HEK293 (cell line): ENCODE results near the gene UTS2.

Source experiments
- CTCF ChIA-PET: fragments of 350-600 bp; formaldehyde crosslinking; extraction: SDS; loops from one replicate; lab custom pipeline; 2021; ENCODE audit warnings: antibody characterized with exemption; lab: Yijun Ruan, JAX
- POLR2A ChIA-PET: fragments of 300-600 bp; formaldehyde crosslinking; extraction: SDS; loops from one replicate; lab custom pipeline; 2020; ENCODE audit warnings: antibody characterized with exemption, inconsistent platforms; lab: Yijun Ruan, JAX
- H3K27ac ChIP-seq: fragments of 200-500 bp; sonication (Bioruptor generic); 2 replicates; pipeline ENCODE4 v1.5.1; 2014; ENCODE audit warnings: low read depth, low read length, control low read depth, inconsistent platforms; ENCODE audit errors: extremely low read depth
- H3K36me3 ChIP-seq, 2 experiments: fragments of 200-500 bp in 1 of 2; sonication (Bioruptor generic) in 1 of 2; 1 replicate in 1 of 2; 2 replicates in 1 of 2; pipeline ENCODE4 v1.5.1; 2014 to 2017; ENCODE audit warnings: inconsistent platforms in 2 of 2, low read length in 2 of 2; ENCODE audit not compliant: control insufficient read depth in 2 of 2, insufficient read depth in 1 of 2
- H3K4me1 ChIP-seq: fragments of 200-500 bp; sonication (Bioruptor generic); 2 replicates; pipeline ENCODE4 v1.5.1; 2014; ENCODE audit warnings: mild to moderate bottlenecking, low read length, inconsistent platforms; ENCODE audit not compliant: control insufficient read depth, insufficient read depth
- H3K4me3 ChIP-seq: 2 replicates; pipeline ENCODE4 v1.5.1; 2011; ENCODE audit warnings: low read depth, mild to moderate bottlenecking, control low read depth, low read length, moderate library complexity
- H3K9me3 ChIP-seq: fragments of 200-500 bp; sonication (Bioruptor generic); 2 replicates; pipeline ENCODE4 v1.5.1; 2014; ENCODE audit warnings: low read depth, low read length, inconsistent platforms; ENCODE audit not compliant: control insufficient read depth, insufficient read depth
- KLF10 ChIP-seq: fragments of 450-650 bp; IDR thresholded peaks from 2 replicates; pipeline ENCODE4 v1.5.1; 2018; ENCODE audit warnings: missing biosample characterization, mild to moderate bottlenecking, missing genetic modification characterization
- KLF9 ChIP-seq: fragments of 450-650 bp; formaldehyde crosslinking; IDR thresholded peaks from 2 replicates; pipeline ENCODE4 v1.5.1; 2016; ENCODE audit warnings: missing biosample characterization, missing genetic modification characterization, low read depth
- ZBTB48 ChIP-seq: fragments of 450-650 bp; formaldehyde crosslinking; IDR thresholded peaks from 2 replicates; pipeline ENCODE4 v1.5.1; 2016; ENCODE audit warnings: missing biosample characterization, missing genetic modification characterization
- ZNF10 ChIP-seq: fragments of 450-650 bp; formaldehyde crosslinking; IDR thresholded peaks from 2 replicates; pipeline ENCODE4 v1.5.1; 2017; ENCODE audit warnings: missing biosample characterization, missing genetic modification characterization
- ZNF175 ChIP-seq: fragments of 450-650 bp; formaldehyde crosslinking; IDR thresholded peaks from 2 replicates; pipeline ENCODE4 v1.5.1; 2016; ENCODE audit warnings: missing biosample characterization, missing genetic modification characterization
- ZNF184 ChIP-seq: fragments of 450-650 bp; IDR thresholded peaks from 2 replicates; pipeline ENCODE4 v1.5.1; 2018; ENCODE audit warnings: missing biosample characterization, mild to moderate bottlenecking, missing genetic modification characterization
- ZNF311 ChIP-seq: fragments of 450-650 bp; formaldehyde crosslinking; IDR thresholded peaks from 2 replicates; pipeline ENCODE4 v1.5.1; 2017; ENCODE audit warnings: missing biosample characterization, missing genetic modification characterization, borderline replicate concordance
- ZNF423 ChIP-seq: fragments of 450-650 bp; formaldehyde crosslinking; IDR thresholded peaks from 2 replicates; pipeline ENCODE4 v1.5.1; 2016; ENCODE audit warnings: missing biosample characterization, missing genetic modification characterization
- ZNF514 ChIP-seq: fragments of 450-650 bp; formaldehyde crosslinking; IDR thresholded peaks from 2 replicates; pipeline ENCODE4 v1.5.1; 2016; ENCODE audit warnings: missing biosample characterization, missing genetic modification characterization
- ZNF555 ChIP-seq: fragments of 450-650 bp; formaldehyde crosslinking; conservative IDR thresholded peaks from 2 replicates; pipeline ENCODE4 v1.5.1; 2017; ENCODE audit warnings: missing biosample characterization, mild to moderate bottlenecking, missing genetic modification characterization, inconsistent platforms
- ZNF776 ChIP-seq: fragments of 450-650 bp; formaldehyde crosslinking; IDR thresholded peaks from 2 replicates; pipeline ENCODE4 v1.5.0; 2017; ENCODE audit warnings: missing biosample characterization, missing genetic modification characterization, borderline replicate concordance
- ZNF843 ChIP-seq: fragments of 450-650 bp; formaldehyde crosslinking; IDR thresholded peaks from 2 replicates; pipeline ENCODE4 v1.5.1; 2016; ENCODE audit warnings: missing biosample characterization, missing genetic modification characterization
- ZSCAN30 ChIP-seq: fragments of 450-650 bp; IDR thresholded peaks from 2 replicates; pipeline ENCODE4 v1.5.1; 2018; ENCODE audit warnings: missing biosample characterization, mild to moderate bottlenecking, missing genetic modification characterization, moderate library complexity
- TF ChIP-seq, protein P1 (sequence below): fragments of 450-650 bp; formaldehyde crosslinking; IDR thresholded peaks from 2 replicates; pipeline ENCODE4 v1.5.1; 2016; ENCODE audit warnings: missing biosample characterization, missing genetic modification characterization
- TF ChIP-seq, protein P2 (sequence below): fragments of 450-650 bp; formaldehyde crosslinking; conservative IDR thresholded peaks from 2 replicates; pipeline ENCODE4 v1.5.1; 2016; ENCODE audit warnings: low read depth, missing biosample characterization, missing genetic modification characterization
- TF ChIP-seq, protein P3 (sequence below): fragments of 450-650 bp; formaldehyde crosslinking; IDR thresholded peaks from 2 replicates; pipeline ENCODE4 v1.5.1; 2017; ENCODE audit warnings: missing biosample characterization, missing genetic modification characterization

Gene UTS2

DNA sequence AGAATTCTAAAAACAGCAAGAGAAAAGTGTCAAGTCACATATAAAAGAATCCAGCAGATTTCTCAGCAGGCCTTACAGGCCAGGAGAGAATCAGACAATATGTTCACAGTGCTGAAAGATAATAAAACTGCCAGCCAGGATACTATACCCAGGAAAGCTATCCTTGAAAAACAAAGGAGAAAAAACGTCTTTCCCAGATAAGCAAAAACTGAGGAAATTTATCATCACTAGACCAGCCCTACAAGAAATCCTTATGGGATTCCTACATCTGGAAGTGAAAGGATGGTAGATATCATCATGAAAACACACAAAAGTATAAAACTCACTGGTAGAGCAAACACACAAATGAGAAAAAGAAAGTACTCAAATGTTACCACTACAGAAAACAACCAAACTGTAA is 25.2 kb upstream of the UTS2 start (continued):
- TF ChIP-seq, protein P1, sequence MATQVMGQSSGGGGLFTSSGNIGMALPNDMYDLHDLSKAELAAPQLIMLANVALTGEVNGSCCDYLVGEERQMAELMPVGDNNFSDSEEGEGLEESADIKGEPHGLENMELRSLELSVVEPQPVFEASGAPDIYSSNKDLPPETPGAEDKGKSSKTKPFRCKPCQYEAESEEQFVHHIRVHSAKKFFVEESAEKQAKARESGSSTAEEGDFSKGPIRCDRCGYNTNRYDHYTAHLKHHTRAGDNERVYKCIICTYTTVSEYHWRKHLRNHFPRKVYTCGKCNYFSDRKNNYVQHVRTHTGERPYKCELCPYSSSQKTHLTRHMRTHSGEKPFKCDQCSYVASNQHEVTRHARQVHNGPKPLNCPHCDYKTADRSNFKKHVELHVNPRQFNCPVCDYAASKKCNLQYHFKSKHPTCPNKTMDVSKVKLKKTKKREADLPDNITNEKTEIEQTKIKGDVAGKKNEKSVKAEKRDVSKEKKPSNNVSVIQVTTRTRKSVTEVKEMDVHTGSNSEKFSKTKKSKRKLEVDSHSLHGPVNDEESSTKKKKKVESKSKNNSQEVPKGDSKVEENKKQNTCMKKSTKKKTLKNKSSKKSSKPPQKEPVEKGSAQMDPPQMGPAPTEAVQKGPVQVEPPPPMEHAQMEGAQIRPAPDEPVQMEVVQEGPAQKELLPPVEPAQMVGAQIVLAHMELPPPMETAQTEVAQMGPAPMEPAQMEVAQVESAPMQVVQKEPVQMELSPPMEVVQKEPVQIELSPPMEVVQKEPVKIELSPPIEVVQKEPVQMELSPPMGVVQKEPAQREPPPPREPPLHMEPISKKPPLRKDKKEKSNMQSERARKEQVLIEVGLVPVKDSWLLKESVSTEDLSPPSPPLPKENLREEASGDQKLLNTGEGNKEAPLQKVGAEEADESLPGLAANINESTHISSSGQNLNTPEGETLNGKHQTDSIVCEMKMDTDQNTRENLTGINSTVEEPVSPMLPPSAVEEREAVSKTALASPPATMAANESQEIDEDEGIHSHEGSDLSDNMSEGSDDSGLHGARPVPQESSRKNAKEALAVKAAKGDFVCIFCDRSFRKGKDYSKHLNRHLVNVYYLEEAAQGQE (tag by site-specific recombination) = no peak
- no peak for TF ChIP-seq ZNF311 (tag by site-specific recombination)
- TF ChIP-seq ZNF514 (tag by site-specific recombination) = no peak
- TF ChIP-seq, all 188 proteins: peak for 2

DNA sequence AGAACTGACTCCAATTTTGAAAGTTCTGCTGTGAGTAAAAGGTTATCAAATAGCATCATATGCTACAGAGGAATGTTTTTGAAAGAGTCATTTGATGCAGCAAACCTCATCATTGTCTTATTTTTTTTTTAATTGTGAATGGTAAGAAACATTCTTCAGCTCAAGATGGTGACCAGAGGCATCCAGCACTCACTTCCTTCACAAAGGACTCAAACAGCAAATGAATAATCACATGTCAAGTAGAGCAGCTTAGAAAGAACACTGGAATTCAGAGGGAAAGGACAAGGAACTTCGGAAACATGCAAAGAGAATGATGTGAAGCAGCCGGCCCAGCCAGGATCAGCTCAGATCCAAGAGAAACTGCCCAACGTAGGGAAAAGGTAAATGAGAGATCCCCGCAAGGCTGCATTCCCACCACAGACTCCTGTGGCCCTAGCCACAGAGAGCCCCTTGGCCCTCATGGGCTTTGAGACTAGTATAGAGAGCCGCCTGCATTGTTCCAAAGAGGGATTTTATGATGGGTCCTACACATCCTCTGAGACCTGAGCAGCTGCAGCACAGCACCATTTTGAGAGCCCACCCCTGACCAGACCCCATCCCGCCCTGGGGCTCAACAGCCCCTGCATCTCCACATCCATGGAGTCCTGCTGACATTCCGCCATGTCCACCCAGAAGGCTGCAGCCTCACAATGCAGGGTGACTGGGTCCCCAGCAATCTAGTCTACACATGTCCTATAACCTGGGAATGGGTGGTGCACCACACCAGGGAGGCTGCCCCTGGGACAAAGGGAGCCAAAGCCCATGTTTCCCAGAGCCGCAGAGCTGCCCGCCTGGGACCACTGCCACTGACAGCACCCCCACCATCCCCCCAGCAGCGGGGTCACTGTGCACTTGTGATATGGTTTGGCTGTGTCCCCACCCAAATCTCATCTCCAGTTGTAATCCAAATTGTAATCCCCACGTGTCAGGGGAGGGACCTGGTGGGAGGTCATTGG is 21.2 kb upstream of the UTS2 start:
- H3K4me3 ChIP-seq = no peak overlapping the region
- no peak overlapping the region for H3K27ac ChIP-seq
- no peaks in the 10 kb centered on the region for H3K36me3 ChIP-seq
- no peaks in the 10 kb centered on the region for H3K4me1 ChIP-seq
- CTCF ChIA-PET = no interaction called here
- no peaks in the 10 kb centered on the region for H3K9me3 ChIP-seq
- TF ChIP-seq ZNF10 (tag by site-specific recombination) = no peak
- TF ChIP-seq, protein P2, sequence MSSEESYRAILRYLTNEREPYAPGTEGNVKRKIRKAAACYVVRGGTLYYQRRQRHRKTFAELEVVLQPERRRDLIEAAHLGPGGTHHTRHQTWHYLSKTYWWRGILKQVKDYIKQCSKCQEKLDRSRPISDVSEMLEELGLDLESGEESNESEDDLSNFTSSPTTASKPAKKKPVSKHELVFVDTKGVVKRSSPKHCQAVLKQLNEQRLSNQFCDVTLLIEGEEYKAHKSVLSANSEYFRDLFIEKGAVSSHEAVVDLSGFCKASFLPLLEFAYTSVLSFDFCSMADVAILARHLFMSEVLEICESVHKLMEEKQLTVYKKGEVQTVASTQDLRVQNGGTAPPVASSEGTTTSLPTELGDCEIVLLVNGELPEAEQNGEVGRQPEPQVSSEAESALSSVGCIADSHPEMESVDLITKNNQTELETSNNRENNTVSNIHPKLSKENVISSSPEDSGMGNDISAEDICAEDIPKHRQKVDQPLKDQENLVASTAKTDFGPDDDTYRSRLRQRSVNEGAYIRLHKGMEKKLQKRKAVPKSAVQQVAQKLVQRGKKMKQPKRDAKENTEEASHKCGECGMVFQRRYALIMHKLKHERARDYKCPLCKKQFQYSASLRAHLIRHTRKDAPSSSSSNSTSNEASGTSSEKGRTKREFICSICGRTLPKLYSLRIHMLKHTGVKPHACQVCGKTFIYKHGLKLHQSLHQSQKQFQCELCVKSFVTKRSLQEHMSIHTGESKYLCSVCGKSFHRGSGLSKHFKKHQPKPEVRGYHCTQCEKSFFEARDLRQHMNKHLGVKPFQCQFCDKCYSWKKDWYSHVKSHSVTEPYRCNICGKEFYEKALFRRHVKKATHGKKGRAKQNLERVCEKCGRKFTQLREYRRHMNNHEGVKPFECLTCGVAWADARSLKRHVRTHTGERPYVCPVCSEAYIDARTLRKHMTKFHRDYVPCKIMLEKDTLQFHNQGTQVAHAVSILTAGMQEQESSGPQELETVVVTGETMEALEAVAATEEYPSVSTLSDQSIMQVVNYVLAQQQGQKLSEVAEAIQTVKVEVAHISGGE (tag by site-specific recombination) = no peak
- TF ChIP-seq KLF10 (tag by site-specific recombination) = no peak
- TF ChIP-seq ZNF555 (tag by site-specific recombination) = no peak
- no peak for TF ChIP-seq ZNF175 (tag by site-specific recombination)
- TF ChIP-seq ZBTB48 (tag by site-specific recombination) = no peak
- POLR2A ChIA-PET = no interaction called here

DNA sequence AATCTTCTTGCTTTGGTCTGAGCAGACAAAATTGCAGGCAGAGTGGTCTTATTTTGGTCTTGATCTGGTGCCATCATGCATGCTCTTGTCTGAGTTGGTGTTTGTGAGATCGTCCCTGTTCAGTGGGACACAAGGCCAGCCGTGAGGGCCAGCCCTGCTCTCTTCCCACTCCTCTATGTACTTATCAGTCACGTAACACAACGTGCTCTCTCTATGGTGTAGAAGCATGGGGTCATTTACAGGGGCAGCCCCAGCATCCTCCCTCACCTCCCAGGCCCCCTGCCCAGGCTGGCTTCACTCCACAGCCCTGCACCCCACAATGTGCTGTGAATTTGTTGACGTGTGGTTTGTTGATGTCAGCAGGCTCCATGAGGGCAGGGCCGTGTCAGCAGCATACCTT is 18.3 kb upstream of the UTS2 start:
- Histone ChIP-seq H3K27ac (no peak overlapping the region), H3K4me1 (no peaks in the 10 kb centered on the region), H3K4me3 (no peak overlapping the region), H3K36me3 (no peaks in the 10 kb centered on the region), H3K9me3 (no peaks in the 10 kb centered on the region)
- ChIA-PET POLR2A (no interaction called here), CTCF (no interaction called here)
- TF ChIP-seq ZSCAN30 (tag by site-specific recombination) (no peak), ZNF843 (tag by site-specific recombination) (no peak), ZNF776 (tag by site-specific recombination) (no peak), ZNF423 (no peak), ZNF184 (tag by site-specific recombination) (no peak), KLF9 (tag by site-specific recombination) (no peak)
- TF ChIP-seq, protein P3, sequence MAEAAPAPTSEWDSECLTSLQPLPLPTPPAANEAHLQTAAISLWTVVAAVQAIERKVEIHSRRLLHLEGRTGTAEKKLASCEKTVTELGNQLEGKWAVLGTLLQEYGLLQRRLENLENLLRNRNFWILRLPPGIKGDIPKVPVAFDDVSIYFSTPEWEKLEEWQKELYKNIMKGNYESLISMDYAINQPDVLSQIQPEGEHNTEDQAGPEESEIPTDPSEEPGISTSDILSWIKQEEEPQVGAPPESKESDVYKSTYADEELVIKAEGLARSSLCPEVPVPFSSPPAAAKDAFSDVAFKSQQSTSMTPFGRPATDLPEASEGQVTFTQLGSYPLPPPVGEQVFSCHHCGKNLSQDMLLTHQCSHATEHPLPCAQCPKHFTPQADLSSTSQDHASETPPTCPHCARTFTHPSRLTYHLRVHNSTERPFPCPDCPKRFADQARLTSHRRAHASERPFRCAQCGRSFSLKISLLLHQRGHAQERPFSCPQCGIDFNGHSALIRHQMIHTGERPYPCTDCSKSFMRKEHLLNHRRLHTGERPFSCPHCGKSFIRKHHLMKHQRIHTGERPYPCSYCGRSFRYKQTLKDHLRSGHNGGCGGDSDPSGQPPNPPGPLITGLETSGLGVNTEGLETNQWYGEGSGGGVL (tag by site-specific recombination) = no peak
